Nephron progenitor cell (in vitro differentiated cells): ENCODE results near the gene PDE4B.

Source experiments
- DNase-seq: peaks from one replicate; pipeline ENCODE4 v3.0.0; 2021
- H3K27ac Mint-ChIP-seq: 2 replicates; pipeline ENCODE4 v1.8.0; 2021; ENCODE audit warnings: mild to moderate bottlenecking, moderate library complexity, mixed read lengths
- H3K27me3 Mint-ChIP-seq: 2 replicates; pipeline ENCODE4 v1.8.0; 2021; ENCODE audit warnings: mild to moderate bottlenecking, low read depth, mixed read lengths; ENCODE audit not compliant: poor library complexity
- H3K36me3 Mint-ChIP-seq: 2 replicates; pipeline ENCODE4 v1.8.0; 2021; ENCODE audit warnings: low read depth, mixed read lengths
- H3K4me1 Mint-ChIP-seq: 2 replicates; pipeline ENCODE4 v1.8.0; 2021; ENCODE audit warnings: mixed read lengths
- H3K4me3 Mint-ChIP-seq: 2 replicates; pipeline ENCODE4 v1.8.0; 2021; ENCODE audit warnings: mild to moderate bottlenecking, moderate library complexity, mixed read lengths
- H3K9me3 Mint-ChIP-seq: 2 replicates; pipeline ENCODE4 v1.8.0; 2021; ENCODE audit warnings: mild to moderate bottlenecking, moderate library complexity, mixed read lengths
- CTCF ChIP-seq: fragments of 200-600 bp; sonication (generic); IDR thresholded peaks from 2 replicates; pipeline ENCODE4 v1.5.0; 2021; ENCODE audit warnings: antibody characterized with exemption

Gene PDE4B

DNA sequence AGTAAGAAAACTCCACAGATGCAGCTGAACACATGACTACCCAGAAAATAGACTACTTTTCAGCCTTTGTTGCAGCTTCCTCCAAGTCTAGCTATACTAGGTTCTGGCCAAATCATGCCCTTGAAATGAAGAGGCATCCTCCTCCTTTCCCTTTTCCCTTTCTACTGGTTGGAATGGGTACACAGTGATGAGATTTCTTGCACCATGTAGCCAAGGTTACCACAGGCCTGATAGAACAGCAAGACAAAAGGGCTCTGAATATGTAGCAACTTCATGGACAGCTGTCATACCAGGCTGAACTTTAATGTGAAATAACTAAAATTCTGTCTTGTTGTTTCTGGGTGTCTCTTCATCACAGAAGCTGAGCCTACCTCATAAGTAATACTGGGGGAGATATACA lies 146.5 kb downstream of the PDE4B start:
- H3K36me3 Mint-ChIP-seq = no peaks in the 10 kb centered on the region
- no peak overlapping the region for H3K4me3 Mint-ChIP-seq
- no peak for DNase-seq
- no peak for TF ChIP-seq CTCF
- H3K9me3 Mint-ChIP-seq = peaks cover 10% of the 10 kb centered on the region
- H3K4me1 Mint-ChIP-seq = no peaks in the 10 kb centered on the region
- no peak overlapping the region for H3K27ac Mint-ChIP-seq
- peaks cover 20% of the 10 kb centered on the region for H3K27me3 Mint-ChIP-seq

- H3K4me1 Mint-ChIP-seq = no peaks in the 10 kb centered on the region
- peaks cover 20% of the 10 kb centered on the region for H3K27me3 Mint-ChIP-seq
- TF ChIP-seq CTCF = no peak
- H3K4me3 Mint-ChIP-seq = no peak overlapping the region
- peaks cover 10% of the 10 kb centered on the region for H3K9me3 Mint-ChIP-seq
- DNase-seq = no peak
- no peak overlapping the region for H3K27ac Mint-ChIP-seq
- H3K36me3 Mint-ChIP-seq = no peaks in the 10 kb centered on the region
These were observed 146.9 kb downstream of the PDE4B start for GRCh38 chr1:65939636-65940035.

GRCh38 chr1:65940126-65940525 lies 147.4 kb downstream of the PDE4B start:
- Mint-ChIP-seq H3K27ac (no peak overlapping the region), H3K4me3 (no peak overlapping the region), H3K4me1 (no peaks in the 10 kb centered on the region), H3K9me3 (peaks cover 10% of the 10 kb centered on the region), H3K36me3 (no peaks in the 10 kb centered on the region), H3K27me3 (peaks cover 18% of the 10 kb centered on the region)
- no peak for TF ChIP-seq CTCF
- no peak for DNase-seq

DNA sequence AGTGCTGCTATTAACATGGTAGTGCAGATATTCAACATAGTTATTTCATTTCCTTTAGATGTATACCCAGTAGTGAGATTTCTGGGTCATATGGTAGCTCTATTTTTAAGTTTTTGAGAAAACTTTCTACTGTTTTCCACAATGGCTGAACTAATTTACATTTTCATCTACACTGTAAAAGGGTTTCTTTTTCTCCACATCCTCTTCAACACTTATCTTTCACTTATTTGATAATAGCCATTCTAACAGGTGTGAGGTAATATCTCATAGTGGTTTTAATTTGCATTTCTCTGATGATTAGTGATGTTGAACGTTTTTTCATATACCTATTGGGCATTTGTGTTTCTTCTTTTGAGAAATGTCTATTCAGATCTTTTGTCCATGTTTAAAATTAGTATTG lies 149.8 kb downstream of the PDE4B start:
- Mint-ChIP-seq H3K4me3 (no peak overlapping the region), H3K36me3 (no peaks in the 10 kb centered on the region), H3K27ac (no peak overlapping the region), H3K27me3 (peaks cover 16% of the 10 kb centered on the region), H3K4me1 (no peaks in the 10 kb centered on the region), H3K9me3 (peaks cover 10% of the 10 kb centered on the region)
- DNase-seq = no peak
- TF ChIP-seq CTCF = no peak

DNA sequence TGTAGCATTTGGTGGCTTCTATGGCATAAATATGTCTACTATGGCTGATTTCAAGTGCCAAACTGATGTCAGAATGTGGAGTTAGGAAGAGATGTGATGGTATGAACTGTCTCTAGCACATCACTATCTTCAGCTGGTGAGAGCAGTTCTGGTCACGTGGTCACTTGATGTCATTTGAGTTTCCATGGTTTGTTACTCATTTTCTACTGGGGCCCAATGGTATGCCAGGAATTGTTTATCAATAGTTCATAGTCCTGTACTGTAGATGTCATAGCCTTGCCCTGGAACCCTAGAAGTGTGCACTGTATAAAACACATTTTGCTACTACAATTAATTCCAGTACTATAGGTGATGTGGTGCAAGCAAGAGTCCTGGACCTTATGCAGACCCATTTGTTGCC lies 153.7 kb downstream of the PDE4B start:
- no peak for DNase-seq
- H3K36me3 Mint-ChIP-seq = no peaks in the 10 kb centered on the region
- H3K4me3 Mint-ChIP-seq = no peak overlapping the region
- no peak overlapping the region for H3K27ac Mint-ChIP-seq
- H3K9me3 Mint-ChIP-seq = peaks cover 10% of the 10 kb centered on the region
- no peak for TF ChIP-seq CTCF
- H3K4me1 Mint-ChIP-seq = no peaks in the 10 kb centered on the region
- peaks cover 5% of the 10 kb centered on the region for H3K27me3 Mint-ChIP-seq

- Mint-ChIP-seq H3K36me3 (no peaks in the 10 kb centered on the region), H3K4me3 (no peak overlapping the region), H3K9me3 (peaks cover 10% of the 10 kb centered on the region), H3K4me1 (no peaks in the 10 kb centered on the region), H3K27ac (no peak overlapping the region), H3K27me3 (peaks cover 6% of the 10 kb centered on the region)
- no peak for TF ChIP-seq CTCF
- DNase-seq = no peak
These were observed 154.3 kb downstream of the PDE4B start for GRCh38 chr1:65946960-65947359.
